Activated CD4-positive, alpha-beta T cell treated with anti-CD3 and anti-CD28 coated beads, Interleukin-2, amount 50 U/mL, for 1 hour (primary cell): ENCODE data around the gene POLA1.
"Not testable (repeated sequence)": the region's sequence is repeated elsewhere in the genome, so short reads cannot be mapped to it uniquely, and the experiment has no call there.

ENCODE experiments used
- DNase-seq: peaks from one replicate; pipeline ENCODE4 v3.0.0-alpha.2; 2020

POLA1 gene

DNA sequence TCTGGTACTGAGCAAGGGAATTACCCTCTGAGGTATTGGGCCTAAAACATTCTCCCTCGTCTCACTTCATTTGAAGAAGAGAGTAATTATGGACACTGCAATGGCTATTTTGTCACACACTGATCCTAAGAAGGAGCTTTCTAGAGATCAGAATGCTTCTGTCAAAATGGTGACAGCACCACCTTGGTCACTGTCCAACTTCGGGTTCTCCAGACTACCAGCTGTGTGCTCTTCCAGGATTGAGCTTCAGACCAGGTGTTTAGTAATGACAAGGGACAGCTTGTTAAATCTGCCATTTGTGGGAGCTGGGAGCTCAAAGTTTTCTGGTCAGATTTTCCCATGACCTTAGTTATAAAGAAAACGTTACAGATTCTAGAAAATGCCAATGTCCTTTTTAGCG, 105.4 kb downstream of the POLA1 start:
- DNase-seq: no peak

DNA sequence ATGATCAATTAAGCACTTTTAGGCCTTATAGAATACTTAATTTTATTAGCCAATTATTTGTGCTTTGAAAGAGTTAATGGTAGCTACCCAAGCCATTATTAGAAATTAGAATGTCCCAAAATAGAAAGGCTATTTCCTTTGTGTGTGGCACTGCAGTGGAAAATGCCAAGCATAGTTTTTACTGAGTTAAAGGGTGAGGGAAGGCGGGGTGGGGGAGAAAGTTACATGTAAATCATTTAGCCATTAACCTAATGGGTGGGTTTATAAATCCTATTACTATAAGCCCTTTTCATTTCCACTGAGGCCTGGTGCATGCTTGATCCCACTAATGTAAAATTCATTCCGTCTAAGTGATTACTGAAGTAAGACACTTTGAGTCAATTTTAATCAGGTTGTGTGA, 105.8 kb downstream of the POLA1 start:
- no peak for DNase-seq

DNA sequence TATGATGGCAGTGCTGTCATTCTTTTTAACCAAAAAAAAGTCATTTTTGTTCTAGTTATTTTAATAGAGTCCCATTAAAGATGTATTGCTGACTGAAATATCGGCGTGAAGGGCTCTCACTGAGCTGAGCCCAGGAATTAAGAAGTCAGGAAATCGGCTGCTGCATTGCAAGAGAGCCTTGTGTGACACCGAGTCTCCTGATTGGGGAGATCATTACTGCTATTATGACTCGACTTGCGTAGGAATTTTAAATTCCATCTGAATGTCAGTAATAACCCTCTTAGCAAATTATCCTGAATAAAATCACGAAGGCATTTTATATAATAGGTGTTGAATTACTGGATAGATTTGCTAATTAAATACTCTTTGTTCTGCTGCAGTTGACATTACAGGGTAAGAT, 111.5 kb downstream of the POLA1 start:
- DNase-seq: no peak

- DNase-seq: not testable (repeated sequence)
Observed at GRCh38 chrX:24819807-24820206, 126.1 kb downstream of the POLA1 start.

DNA sequence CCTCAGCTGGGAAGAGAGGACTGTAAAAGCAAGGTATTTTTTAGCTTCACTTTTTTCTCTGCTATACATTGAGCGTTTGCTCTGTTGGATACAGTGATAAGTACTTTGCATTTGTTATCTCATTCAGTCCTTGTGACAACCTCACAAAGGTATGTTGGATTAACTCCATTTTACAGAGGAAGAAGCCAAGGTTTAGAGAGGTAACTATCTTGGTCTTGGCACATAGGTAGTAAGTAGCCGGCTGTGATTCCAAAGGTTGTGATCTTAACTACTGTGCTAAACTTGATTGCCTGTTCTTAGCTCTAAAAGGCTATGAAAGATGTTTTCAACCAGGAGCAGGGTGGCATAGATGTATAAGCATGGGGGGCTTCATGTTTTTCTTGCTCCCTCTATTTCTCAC, 134.4 kb downstream of the POLA1 start:
- DNase-seq: no peak

GRCh38 chrX:24828600-24828999, 134.9 kb downstream of the POLA1 start:
- DNase-seq: no peak

- no peak for DNase-seq
Observed at GRCh38 chrX:24833695-24834094, 140.0 kb downstream of the POLA1 start.

DNA sequence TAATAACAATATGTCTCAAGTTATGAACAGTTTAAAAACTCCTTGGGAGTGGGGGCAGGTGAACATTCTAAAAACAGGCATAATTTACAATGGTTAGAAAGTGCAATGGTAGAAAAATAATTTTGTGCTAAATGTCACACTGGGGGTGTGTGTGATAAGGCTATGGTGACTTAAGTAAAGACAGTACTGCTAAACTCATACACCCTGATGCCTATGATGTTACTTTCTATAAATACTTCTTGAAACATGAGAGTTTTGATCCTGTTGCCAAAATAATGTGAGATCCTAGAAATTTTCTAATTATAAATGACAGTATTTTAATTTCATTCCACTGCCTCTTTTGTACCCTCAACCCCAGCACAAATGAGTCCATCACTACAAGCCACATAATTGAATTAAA, 144.2 kb downstream of the POLA1 start:
- DNase-seq: no peak

DNA sequence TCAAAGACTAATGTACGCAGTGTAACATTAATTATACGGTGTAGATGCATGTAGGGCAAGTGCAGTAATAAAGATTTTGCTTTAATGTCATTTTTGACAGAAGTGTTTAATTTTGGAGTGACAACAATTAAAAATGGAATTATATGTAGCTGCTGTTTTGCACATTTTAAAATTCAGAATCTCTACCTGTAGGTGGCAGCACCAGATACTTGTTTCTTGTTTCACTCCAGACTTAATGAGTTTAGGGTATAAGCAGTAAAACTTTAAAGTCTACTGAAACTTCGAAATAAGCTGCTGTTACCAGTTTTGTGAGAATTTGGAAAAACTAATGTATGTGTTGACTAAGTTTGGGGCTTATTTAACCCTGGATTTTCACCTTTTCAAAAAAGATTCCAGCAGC, 144.9 kb downstream of the POLA1 start:
- no peak for DNase-seq

DNA sequence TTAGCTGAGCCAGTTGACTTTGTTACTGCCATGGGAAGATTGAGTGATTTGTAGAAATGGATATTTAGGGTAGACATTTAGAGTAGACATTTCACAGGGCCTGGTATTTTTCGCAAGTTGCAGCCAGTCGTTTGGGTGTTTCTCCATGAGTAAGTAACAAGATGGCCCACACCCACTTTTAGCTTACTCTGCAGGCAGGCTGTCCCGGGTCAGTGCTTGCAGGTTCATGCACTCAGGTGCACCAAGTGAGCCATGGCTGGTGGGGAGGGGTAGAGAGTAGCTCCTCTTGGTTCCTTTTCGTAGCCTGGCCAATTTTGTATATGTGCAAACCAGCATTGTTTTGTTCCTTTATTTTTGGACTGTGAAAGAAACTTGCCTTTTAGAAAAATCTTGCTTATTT, 145.6 kb downstream of the POLA1 start:
- no peak for DNase-seq

DNA sequence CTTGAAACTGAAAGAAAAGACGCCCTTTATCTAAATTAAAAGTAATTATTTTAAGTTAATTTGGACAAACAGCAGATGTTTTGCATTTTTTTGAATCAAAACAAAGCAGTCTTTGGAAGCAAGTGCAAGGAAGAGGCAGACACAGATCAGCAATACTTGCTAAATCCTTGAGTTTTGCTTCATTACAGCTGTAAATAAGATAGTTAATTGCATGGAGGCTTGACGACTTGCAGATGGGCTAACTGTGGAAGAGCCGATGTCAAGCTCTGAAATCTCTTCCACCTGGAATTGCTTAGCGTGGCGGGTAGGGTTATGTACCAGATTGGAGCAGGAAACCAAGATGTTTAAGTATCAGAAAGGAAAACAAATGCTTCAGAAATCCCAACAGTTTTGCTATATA, 148.8 kb downstream of the POLA1 start:
- DNase-seq: no peak

GRCh38 chrX:24846550-24847150, 152.9 kb downstream of the POLA1 start:
- no peak for DNase-seq

DNA sequence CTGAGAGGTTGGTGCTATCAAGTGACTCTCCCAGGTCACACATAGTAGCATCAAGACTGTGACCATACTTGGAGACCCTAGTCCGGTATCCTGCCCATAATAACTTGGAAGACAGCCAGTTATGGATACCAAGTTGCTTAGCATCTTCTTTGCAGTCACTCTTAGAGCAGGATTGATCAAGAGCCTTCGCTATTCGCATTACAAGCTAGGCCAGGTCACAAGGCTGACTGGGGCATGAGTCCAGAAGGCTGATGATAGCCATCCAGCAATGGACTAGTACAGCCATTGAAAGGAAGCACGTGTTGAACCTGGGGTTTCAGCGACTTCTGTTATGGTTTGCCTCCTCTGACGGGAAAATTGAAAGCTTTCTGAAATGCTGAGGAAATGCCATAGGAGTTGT, 157.6 kb downstream of the POLA1 start:
- DNase-seq: no peak

DNA sequence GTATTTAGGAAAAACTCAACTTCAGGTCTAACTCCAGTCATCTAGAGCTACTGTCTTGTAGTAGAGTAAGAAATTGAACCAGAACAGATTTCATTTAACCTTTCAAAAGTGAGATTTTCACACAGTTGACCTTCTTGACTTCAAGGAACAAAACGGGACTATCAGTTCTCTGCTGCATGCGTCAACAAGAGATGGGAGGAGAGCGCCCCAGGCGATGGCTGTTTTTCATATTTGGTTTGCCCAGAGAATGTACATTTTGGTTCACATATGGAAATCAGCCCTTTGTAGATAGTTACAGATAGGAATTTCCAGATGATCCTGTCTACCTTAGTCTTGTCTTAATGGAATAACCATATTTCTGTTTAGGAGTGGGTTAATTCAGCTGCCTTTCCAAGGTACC, 158.1 kb downstream of the POLA1 start:
- no peak for DNase-seq

DNA sequence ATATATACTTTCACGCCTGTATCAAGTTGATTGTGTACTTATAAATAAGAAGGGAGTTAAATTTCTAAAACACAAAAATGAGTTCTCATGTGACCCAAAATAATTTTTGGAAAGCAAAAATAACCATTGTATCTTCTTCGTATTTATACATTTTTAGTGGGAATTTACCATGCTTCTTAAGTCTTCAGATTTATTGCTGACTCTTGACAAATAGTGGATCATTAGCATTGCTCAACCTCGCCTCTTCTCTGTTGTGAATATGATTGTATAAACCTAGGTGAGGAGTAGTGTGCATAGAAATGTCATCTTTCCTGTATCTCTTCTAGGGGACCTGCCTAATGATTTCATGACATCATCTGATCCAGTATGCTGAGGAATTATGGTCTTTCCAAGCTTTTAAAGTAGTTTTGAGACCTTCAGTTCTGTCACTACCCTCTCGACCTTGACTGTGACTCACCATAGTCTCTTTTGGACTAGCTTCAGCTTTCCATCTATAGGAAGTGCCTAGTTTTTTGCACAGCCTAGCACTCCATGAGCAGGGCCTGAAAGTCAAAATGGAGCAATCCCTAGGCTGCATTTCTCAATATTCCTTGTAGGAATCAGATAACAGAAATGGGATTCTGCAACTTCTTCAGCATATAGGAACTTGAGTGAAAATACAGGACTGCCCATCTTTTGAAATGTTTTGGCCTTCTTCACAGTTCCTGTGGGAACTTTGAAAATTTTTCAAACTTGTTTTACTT, 164.5 kb downstream of the POLA1 start:
- DNase-seq: no peak

- DNase-seq: no peak
Observed at GRCh38 chrX:24859211-24859841, 165.6 kb downstream of the POLA1 start.

- no peak for DNase-seq
Observed at GRCh38 chrX:24860140-24860539, 166.4 kb downstream of the POLA1 start.

DNA sequence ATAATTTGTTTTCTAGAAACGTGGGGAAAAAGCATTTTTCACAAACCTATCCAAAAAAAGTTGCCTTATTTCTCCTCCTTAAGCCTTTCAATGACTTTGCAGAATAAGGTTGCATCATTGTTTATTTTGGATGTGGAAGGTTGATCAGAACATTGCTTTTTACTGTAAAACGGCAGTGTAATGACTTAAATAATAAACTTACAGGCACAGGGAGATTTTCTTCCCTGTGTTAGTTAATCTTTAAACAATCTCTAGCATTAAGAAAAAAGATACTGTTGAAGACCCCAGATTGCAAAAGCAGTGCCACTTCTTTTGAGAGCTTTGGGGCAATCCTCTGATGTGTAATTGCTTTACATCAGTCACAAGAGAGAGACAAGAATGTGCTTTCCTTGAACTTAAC, 168.6 kb downstream of the POLA1 start:
- DNase-seq: no peak

DNA sequence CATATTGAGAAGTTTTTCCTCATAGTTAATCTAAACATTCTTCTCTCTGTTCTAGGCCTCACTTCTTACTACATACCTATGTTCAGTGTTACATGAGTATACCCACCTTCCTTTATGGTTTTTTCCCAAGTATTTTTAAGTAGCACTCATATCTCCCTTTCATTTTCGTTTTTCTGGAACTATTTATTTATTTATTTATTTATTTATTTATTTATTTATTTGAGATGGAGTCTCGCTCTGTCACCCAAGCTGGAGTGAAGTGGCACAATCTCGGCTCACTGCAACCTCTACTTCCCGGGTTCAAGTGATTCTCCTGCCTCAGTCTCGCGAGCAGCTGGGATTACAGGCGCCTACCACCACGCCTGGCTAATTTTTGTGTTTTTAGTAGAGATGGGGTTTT, 170.1 kb downstream of the POLA1 start:
- not testable (repeated sequence) for DNase-seq

DNA sequence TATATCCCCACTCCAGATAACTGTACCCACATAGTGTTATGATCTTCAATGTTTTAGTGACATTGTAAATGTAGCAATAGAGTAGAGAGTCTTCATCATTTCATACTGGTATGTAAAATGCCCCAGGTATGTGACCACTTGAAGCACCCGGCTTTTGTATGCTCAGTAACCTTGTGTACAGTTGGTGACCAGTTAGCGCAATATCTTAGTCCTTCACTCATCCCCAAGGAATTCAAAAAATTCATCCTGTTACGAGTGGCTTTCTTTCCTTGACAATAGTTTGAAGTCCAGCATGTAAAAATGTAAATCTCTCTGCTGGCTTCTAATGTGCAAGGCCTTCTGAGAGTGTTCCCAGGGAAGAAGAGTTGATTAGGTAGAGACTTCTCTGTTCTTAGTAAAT, 176.4 kb downstream of the POLA1 start:
- no peak for DNase-seq

- DNase-seq: no peak
Observed at GRCh38 chrX:24874604-24875247, 181.0 kb downstream of the POLA1 start.

DNA sequence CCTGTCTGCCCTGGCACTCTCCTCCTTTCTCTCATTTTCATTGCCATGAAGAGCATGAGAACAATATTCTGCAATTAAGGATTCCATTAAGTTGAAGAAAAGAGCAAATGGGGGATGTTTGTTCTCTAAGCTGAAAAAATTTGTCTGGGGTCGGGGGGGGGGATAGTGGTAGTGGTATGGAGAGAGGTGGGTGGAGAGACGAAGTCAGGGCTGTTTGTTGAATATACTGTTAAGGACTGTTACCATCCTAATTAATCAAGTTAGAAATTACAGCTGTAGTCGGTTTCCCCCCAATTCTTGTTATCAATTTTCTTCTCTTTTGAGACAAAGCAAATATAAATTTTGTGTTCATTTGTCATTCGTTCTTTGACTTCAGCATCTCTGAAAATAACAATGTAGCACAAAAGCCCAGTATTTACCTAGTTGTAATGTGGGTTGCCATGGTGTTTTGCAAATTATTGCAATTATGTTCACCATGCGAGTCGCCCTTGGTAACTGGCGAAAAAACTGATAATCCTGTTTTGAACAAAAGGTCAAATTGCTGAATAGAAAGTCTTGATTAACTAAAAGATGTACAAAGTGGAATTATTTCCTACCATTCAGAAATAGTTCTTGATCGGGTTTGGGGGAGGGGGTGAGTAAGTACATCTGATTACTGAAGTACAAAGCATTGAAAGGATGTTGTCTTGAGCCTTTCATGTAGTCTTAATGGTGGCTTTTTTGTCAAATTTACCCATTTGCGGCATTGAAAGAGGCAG, 183.0 kb downstream of the POLA1 start:
- no peak for DNase-seq

DNA sequence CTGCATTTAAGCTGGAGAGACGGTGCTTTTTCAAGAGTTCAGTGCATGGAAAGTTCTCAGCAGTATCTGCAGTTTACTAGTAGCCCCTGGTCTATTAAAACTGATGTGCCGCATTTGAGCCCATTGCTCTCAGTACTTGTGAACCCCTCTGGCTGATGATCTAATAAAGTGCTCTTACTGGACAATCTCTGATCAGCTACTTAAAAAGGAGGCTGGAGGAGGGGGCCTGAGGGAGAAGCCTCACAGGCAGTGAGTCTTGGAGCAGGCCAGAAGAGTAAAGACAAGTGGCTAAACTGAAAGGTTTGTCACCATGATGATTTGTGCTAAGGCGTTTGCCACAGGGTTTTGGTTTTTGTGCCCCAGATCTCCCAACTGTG, 183.6 kb downstream of the POLA1 start:
- no peak for DNase-seq
